ENCODE results near the gene ARID5B.

ARID5B gene

GRCh38 chr10:62056219-62056618 is 154.7 kb downstream of the ARID5B start:
- DNase-seq = no peak

DNA sequence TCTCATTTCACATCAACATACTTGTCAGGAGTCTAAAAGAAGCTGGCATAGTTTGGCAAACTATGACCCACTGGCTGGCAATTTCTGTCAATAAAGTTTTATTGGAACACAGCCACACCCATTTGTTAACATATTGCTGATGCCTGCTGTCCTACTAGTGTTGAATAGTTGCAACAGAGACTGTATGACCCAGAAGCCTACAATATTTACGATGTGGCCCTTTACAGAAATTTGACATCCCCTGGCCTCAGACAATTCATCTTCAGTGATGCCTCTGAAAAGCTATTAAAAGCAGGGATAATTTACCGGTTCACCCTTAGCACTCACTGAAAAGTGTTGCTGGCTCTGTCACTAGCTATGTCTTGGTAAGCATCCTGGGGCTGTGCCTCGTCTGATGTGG is 155.2 kb downstream of the ARID5B start:
- DNase-seq = no peak

GRCh38 chr10:62057359-62057758 is 155.9 kb downstream of the ARID5B start:
- no peak for DNase-seq

- DNase-seq = no peak
Measured at GRCh38 chr10:62057850-62058249, 156.4 kb downstream of the ARID5B start.

DNA sequence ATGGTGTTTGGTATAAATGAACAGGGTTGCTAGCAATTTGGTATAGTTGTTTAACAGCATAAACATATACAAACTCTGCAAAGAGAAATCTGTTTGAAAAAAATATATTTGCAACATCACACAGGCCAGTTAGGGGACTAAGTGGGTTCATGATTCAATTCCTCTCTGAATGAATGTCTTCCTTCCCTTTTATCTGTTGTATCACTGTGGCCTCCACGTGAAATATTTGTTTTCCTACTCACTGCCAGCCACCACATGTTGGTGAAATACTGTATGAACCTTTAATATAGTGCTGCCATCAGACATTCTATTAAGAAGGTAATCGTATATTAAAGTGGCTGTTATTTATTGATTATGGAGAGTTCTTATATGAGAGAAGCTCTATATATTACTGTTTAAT is 157.0 kb downstream of the ARID5B start:
- DNase-seq = no peak

DNA sequence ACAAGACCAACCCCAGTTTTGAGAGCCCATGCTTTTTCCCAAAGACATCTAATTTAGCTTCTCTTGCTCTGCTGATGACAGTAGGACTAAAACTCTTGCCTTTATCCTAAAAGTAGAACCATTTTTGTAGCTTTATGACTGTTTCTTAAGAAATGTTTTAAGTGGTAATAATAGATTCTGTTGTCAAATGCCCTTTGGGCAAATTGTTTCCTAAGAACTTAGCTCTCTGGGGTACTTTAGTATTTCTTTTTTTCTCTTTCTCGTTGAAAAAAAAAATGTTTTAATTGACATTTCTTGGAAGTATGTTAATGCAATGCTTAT is 157.4 kb downstream of the ARID5B start:
- DNase-seq = no peak

GRCh38 chr10:62059217-62059920 is 157.9 kb downstream of the ARID5B start:
- DNase-seq = peak; percentile 91 to 92

DNA sequence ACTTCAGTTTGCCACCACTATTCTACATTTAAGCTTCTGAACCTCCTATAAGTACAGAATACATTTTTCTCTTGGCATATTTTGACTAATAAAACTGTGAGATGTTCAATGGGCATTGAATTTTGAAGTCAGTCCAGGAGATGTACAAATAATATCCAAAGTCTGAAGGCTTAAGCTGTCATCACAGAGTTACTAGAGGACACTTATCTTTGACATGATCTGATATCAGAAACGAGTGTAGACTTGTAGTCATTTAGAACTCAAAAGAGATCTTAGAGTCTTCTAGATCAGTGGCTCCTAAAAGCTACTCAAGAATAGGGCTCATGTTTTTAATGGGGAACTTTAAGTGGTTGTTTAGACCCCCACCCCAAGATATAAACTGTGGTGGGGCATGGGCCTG is 160.5 kb downstream of the ARID5B start:
- DNase-seq = no peak

DNA sequence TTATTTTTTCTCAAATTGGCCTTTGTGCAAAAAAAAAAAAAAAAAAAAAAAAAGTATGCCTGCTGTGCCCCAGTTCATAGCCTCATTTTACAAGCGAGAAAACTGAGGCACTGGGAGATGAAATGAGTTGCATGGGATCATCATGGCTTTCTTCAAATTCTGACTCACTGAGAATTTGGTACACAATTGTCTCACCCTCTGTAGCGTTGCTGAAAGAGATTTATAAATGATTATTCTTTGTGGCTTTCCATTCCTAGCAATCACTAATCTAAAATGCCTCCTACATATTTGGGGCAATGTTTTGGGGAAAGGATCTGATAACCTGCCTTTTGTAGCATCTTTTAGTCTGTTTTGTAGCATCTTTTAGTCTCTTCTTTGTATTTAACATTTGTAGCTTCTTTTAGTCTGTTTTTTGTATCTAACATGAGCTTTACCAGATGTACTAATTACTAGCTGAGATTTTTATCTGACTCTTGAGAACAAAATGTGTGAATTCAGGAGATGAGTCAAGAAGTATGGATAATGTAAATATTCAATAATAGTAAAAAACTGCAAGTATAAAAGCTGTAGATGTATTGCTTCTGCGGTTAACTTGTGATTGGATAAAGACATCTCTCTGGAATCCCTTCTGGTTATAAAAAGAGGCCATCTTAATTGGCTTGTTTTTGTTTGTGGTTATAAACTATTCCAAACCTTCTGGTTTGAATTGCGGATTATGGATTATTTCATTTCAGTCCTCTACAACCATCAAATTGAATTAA is 161.4 kb downstream of the ARID5B start:
- DNase-seq = no peak

DNA sequence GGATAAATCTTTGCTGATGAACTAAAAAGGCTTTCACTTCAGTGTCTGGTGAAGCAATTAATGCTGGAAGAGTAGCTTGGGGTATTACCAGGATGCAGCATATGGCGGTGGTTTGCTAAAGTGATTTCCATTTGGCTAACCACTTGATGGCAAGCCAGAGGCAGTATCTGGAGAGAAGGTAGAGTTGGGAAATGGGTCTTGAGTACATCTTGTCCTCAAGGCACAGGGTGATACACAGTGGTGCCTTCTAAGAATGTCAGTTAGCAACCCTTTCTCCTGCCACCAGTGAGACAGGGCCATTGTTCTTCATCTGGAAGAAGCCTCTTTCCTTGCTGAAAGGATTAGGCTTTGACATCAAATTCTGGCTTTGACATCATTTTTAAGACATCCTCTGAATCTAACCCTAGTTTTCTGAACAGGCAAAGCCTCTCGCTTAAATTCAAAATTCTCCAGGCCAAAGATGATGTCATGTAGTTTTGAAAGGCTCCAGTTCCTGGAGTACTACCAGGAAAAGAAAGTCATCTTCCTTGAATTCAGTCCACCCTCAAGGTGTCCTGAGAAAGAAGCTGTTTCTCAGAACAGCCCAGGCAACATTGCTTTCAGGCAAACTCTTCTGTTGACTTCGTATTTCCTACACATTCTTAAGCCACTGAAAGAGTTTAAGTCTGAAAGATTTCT is 162.4 kb downstream of the ARID5B start:
- DNase-seq = no peak

DNA sequence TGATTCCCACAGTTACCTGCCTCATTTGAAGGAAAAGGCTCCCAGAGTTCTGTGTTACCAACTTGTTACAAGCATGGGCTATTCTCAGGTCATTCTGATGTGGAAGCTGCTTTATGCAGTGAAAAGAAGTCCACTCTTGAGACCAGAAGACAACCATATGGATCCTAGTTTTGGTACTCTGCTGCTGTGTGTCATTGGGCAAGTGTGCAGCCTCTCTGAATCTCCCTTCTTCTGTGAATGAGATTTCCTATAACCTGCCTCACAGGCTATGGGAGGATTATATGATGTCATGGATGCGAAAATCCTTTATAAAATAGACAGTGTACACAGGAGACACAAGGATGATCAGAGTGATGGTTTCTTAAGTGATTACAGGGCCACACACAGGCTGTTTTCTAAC is 166.1 kb downstream of the ARID5B start:
- DNase-seq = no peak

- no peak for DNase-seq
Measured at GRCh38 chr10:62068464-62068863, 167.0 kb downstream of the ARID5B start.

DNA sequence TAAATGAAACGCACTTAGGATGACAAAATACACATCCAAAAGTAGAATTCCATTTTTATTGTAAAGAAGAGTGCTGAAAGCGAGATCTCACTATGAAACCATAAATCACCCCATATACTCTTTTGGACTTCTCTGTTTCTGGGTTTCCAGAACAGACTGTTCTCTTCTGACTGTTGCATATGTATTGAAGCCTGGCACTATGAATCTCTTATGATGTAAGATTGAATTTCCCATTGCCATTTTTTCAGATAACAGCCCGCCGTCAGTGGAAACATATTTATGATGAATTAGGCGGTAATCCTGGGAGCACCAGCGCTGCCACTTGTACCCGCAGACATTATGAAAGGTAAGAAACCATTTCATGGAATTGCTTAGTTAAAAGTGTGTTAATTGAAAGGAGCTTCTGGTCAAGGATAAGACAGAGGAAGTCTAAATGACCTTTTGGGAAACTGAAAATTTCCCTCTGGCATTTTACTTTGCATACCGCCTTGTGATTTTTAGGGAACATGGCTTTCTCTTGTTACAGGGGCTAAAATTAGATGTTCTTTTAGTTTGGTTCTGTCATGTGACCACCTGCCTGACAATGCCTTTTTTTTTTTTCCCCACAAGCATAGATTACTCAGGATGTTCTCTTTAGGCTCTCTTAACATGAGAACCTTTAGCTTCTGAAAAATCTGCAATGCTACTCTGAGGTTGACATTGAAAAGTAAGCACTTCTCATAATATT is 168.1 kb downstream of the ARID5B start:
- DNase-seq = peak; percentile 65 to 88

GRCh38 chr10:62071846-62072281 is 170.4 kb downstream of the ARID5B start:
- DNase-seq = peak in 1 of 2 donors; percentile 56

DNA sequence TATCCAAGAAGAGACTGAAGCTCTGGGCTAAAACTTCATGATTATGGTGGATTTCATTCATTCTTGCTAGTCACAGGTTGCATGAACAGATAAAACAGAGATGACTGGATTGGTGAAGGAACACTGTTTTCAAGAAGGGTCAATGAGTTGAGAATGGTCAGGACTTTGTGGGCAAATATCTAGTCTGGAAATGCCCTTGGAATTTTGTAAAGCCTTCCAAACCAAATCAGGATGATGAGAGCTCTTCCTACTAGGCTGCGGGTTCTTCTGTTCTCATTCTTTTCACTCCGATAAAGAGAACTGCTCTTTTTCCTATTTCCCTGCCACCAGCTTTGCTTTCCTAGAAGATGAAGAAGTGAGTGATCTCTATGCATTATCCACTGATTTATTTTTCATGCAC is 171.4 kb downstream of the ARID5B start:
- DNase-seq = no peak

DNA sequence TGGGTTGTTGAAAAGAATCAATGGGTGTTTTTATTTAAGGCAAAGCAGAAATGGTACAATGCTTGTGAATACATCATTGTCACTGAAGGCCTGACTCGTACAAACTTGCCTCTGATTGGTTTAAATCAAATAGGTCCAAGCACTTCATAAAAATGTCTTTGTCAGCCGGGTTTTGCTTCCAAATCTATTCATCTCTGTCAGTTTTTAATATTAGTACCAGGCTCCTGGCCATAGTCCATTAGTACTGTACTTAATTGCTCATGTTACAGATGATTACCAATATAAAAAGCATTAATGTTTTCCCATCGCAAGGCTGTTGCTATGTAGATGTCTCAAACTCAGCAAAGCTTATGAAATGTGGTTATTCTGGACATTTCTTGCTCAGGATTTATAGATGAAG is 171.9 kb downstream of the ARID5B start:
- DNase-seq = no peak

- DNase-seq = no peak
Measured at GRCh38 chr10:62075414-62075813, 173.9 kb downstream of the ARID5B start.

DNA sequence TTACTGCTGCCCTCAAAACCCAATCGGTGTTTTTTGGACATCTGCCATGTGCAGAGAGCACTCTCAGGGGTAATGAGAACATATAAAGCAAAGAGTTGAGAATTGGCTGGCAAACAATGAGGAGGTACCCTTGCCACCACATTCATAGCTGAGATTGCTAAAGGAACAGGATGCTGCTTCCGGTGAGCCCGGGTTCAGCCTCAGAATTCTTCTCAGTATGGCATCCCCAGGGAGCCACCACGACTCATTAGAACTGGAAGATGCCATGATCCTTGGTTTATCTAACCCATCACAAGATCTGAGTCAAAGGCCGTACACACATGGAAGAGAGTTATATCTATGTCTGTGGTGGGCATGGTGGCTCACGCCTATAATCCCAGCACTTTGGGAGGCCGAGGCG is 174.4 kb downstream of the ARID5B start:
- no peak for DNase-seq

- no peak for DNase-seq
Measured at GRCh38 chr10:62076891-62077290, 175.4 kb downstream of the ARID5B start.

GRCh38 chr10:62077330-62078015 is 176.0 kb downstream of the ARID5B start:
- DNase-seq = no peak

DNA sequence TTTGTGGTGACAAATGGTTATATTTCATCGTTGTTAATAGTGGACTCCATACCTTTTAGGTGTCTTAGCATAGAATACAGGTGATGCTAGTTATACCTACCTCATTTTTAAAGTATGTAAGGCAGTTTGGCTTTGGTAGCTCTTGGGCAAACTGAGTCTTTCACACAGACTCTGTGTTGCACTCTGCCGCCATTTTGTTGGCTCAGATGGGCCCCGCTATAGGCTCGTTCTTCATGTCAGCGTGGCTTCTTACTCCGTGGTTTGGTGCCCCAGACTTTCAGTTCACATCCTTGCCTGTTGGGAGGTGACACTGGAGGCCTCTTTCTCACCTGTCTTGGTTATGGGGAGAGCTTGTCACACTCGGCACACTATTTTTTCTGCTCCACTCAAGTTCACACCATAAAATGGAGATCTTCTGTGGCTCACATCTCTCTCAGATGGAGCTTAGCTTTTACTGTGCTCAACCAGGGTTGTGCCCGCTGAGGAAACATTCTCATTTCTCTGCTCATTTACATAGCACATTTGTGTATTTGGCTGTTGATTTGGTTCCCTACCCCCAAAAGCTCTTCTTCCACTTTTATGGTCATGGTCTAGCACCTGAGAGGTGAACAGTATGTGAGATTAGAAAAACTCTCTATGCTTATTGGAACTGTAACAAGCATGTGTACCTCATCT is 178.5 kb downstream of the ARID5B start:
- DNase-seq = no peak

- no peak for DNase-seq
Measured at GRCh38 chr10:62080905-62081304, 179.4 kb downstream of the ARID5B start.
